ENCODE data around the gene USP12.
"Not testable (repeated sequence)": the region's sequence is repeated elsewhere in the genome, so short reads cannot be mapped to it uniquely, and the experiment has no call there.

The USP12 gene

GRCh38 chr13:27080018-27080948 is 91.3 kb downstream of the USP12 start:
- in situ Hi-C loops (cut with HindIII; ENCODE audit: low sequenced_read_pairs), result no loop called here

- in situ Hi-C loops (cut with HindIII; ENCODE audit: low sequenced_read_pairs), result no loop called here
These were observed 92.1 kb downstream of the USP12 start for GRCh38 chr13:27079421-27079958.

GRCh38 chr13:27077451-27077850 is 94.2 kb downstream of the USP12 start:
- in situ Hi-C loops (cut with HindIII; ENCODE audit: low sequenced_read_pairs), result no loop called here

GRCh38 chr13:27076421-27076820 is 95.2 kb downstream of the USP12 start:
- in situ Hi-C loops (cut with HindIII; ENCODE audit: low sequenced_read_pairs), result no loop called here

GRCh38 chr13:27073186-27073585 is 98.4 kb downstream of the USP12 start:
- in situ Hi-C loops (cut with HindIII; ENCODE audit: low sequenced_read_pairs), result no loop called here

GRCh38 chr13:27066123-27066522 is 105.5 kb downstream of the USP12 start:
- in situ Hi-C loops (cut with HindIII; ENCODE audit: low sequenced_read_pairs), result not testable (repeated sequence)

GRCh38 chr13:27065582-27065981 is 106.0 kb downstream of the USP12 start:
- in situ Hi-C loops (cut with HindIII; ENCODE audit: low sequenced_read_pairs), result no loop called here

- in situ Hi-C loops (cut with HindIII; ENCODE audit: low sequenced_read_pairs), result no loop called here
These were observed 107.2 kb downstream of the USP12 start for GRCh38 chr13:27064252-27064995.

- in situ Hi-C loops (cut with HindIII; ENCODE audit: low sequenced_read_pairs), result no loop called here
These were observed 113.8 kb downstream of the USP12 start for GRCh38 chr13:27057817-27058216.

- in situ Hi-C loops (cut with HindIII; ENCODE audit: low sequenced_read_pairs), result no loop called here
These were observed 116.1 kb downstream of the USP12 start for GRCh38 chr13:27055526-27055925.

- in situ Hi-C loops (cut with HindIII; ENCODE audit: low sequenced_read_pairs), result no loop called here
These were observed 116.9 kb downstream of the USP12 start for GRCh38 chr13:27054760-27055159.

- in situ Hi-C loops (cut with HindIII; ENCODE audit: low sequenced_read_pairs), result no loop called here
These were observed 117.6 kb downstream of the USP12 start for GRCh38 chr13:27053902-27054595.

- in situ Hi-C loops (cut with HindIII; ENCODE audit: low sequenced_read_pairs), result no loop called here
These were observed 118.3 kb downstream of the USP12 start for GRCh38 chr13:27053210-27053884.

- in situ Hi-C loops (cut with HindIII; ENCODE audit: low sequenced_read_pairs), result no loop called here
These were observed 118.9 kb downstream of the USP12 start for GRCh38 chr13:27052551-27053208.

GRCh38 chr13:27047081-27047480 is 124.5 kb downstream of the USP12 start:
- in situ Hi-C loops (cut with HindIII; ENCODE audit: low sequenced_read_pairs), result no loop called here

- in situ Hi-C loops (cut with HindIII; ENCODE audit: low sequenced_read_pairs), result no loop called here
These were observed 126.6 kb downstream of the USP12 start for GRCh38 chr13:27044837-27045570.

- in situ Hi-C loops (cut with HindIII; ENCODE audit: low sequenced_read_pairs), result no loop called here
These were observed 128.6 kb downstream of the USP12 start for GRCh38 chr13:27043013-27043412.

- in situ Hi-C loops (cut with HindIII; ENCODE audit: low sequenced_read_pairs), result no loop called here
These were observed 130.3 kb downstream of the USP12 start for GRCh38 chr13:27041341-27041740.

- in situ Hi-C loops (cut with HindIII; ENCODE audit: low sequenced_read_pairs), result no loop called here
These were observed 130.8 kb downstream of the USP12 start for GRCh38 chr13:27040826-27041108.
